ENCODE data around the gene WFS1.
A peak's percentile ranks its signal among the peaks of the same experiment; 100 is the strongest.

The WFS1 gene

DNA sequence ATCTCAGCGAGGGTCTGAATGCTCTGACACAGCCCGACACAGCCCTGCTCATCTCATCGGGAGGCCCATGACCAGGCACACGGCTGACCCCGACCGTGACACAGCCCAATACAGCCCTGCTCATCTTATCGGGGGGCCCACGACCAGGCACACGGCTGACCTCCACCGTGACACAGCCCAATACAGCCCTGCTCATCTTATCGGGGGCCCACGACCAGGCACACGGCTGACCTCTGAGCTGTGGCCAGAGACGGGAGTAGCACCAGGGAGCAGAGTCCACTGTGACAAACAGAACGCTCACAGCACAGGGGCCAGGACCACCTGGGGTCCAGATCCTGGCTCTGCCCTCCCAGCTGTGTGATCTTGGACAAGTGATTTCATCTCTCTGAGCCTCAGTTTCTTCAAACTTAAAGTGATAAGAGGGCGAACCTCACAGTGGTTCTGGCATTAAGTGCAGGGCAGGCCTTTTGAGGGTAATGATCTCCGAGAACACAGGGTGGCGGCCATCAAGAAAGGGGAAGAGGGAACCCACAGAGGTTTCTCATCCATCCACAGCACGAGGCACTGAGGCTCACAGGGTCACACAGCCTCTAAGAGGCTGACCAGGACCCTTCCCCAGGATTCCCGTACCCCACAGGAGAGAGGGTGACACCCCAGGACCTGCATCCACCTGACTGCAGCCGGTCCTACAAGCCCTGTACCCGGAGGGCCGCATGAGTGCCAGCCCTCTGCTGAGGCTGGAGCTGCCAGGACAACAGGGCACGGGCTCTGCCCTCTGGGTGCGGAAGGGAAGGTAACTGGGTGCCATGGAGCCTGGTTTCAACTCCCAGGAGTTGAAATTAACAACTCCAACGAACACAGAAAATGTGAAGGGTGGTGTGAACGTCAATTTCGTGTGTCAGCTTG lies 60.1 kb downstream of the WFS1 start:
- ChIA-PET POLR2A (ENCODE audit: low non-redundant PET) (no interaction called here), CTCF (interaction anchor here (6.1 kb wide), 1 partner anchor 79 kb away, joined by 87 read pairs; no protein-coding TSS in a partner anchor)
- no peak overlapping the region for H3K27ac ChIP-seq
- no peak for DNase-seq (ENCODE audit: low spot score)
- TF ChIP-seq, protein P1, sequence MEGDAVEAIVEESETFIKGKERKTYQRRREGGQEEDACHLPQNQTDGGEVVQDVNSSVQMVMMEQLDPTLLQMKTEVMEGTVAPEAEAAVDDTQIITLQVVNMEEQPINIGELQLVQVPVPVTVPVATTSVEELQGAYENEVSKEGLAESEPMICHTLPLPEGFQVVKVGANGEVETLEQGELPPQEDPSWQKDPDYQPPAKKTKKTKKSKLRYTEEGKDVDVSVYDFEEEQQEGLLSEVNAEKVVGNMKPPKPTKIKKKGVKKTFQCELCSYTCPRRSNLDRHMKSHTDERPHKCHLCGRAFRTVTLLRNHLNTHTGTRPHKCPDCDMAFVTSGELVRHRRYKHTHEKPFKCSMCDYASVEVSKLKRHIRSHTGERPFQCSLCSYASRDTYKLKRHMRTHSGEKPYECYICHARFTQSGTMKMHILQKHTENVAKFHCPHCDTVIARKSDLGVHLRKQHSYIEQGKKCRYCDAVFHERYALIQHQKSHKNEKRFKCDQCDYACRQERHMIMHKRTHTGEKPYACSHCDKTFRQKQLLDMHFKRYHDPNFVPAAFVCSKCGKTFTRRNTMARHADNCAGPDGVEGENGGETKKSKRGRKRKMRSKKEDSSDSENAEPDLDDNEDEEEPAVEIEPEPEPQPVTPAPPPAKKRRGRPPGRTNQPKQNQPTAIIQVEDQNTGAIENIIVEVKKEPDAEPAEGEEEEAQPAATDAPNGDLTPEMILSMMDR (conservative IDR thresholded peaks at IDR 0.05; ENCODE audit: low read depth) = no peak

DNA sequence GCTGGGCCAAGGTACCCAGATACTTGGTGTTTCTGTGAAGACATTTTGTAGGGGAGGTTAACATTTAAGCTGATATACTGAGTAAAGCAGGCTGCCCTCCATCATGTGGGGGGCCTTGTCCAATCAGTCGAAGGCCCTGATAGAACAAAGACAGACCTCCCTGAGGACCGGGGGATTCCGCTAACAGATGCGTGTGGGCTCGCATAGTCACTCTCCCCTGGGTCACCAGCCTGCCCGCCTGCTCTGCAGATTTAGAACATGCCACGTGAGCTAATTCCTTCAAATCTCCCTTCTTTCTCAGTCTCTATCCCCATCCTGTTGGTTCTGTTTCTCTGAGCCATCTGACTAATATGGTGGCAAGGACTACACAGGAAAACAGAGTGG lies 60.7 kb downstream of the WFS1 start:
- POLR2A ChIA-PET (ENCODE audit: low non-redundant PET) = no interaction called here
- no peak overlapping the region for H3K27ac ChIP-seq
- CTCF ChIA-PET = interaction anchor here (0.7 to 6.1 kb wide), 2 partner anchors 77 to 80 kb away, joined by 3 to 87 read pairs; no protein-coding TSS in a partner anchor
- TF ChIP-seq, protein P1 (conservative IDR thresholded peaks at IDR 0.05; ENCODE audit: low read depth) = no peak
- DNase-seq (ENCODE audit: low spot score) = no peak

DNA sequence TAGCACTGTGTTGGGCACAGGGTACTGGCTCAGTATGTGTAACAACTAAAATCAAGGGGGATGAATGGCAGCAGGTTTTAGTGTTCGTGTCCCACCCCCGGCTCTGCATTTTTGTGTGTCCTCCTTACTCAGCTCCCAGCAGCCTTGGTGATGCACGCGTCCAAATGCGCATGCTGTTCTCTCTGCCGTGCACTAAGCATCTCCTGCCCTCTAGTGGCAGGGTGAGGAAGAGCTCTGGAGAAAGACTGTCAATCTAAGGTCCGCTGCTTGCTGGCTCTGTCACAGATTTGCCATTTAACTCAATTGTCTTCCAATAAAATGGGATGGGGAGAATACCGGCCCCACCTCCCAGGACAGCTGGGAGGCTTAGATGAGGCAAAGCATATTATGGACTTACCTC lies 61.4 kb downstream of the WFS1 start:
- H3K27ac ChIP-seq = no peak overlapping the region
- ChIA-PET CTCF (interaction anchor here (0.7 to 6.1 kb wide), 6 partner anchors 10 to 215 kb away, joined by 3 to 87 read pairs (median 4); no protein-coding TSS in a partner anchor), POLR2A (ENCODE audit: low non-redundant PET) (no interaction called here)
- TF ChIP-seq, protein P1 (conservative IDR thresholded peaks at IDR 0.05; ENCODE audit: low read depth) = peak; percentile 32; the same call in 1 of the 2 replicates
- no peak for DNase-seq (ENCODE audit: low spot score)

DNA sequence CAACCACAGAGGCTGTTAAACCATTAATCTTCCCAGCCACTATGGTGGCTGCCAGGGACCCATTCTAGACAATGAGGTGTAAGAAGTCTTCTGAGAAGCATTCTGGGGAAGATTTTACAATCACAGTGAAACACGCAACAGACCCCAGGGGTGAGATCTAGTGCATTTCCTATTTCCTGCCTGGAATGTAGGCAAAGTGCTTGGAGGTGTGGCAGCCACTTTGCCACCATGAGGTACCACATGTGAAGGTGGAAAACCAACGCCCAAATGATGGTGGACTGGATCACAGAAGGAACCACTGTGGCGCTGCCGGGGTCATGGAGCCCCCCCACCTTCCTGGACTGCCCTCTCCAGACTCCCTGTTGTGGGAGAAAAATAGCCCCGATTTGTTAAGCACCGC lies 61.8 kb downstream of the WFS1 start:
- ChIA-PET CTCF (interaction anchor here (0.6 to 6.1 kb wide), 10 partner anchors 9 to 333 kb away, joined by 3 to 87 read pairs (median 4); no protein-coding TSS in a partner anchor), POLR2A (ENCODE audit: low non-redundant PET) (no interaction called here)
- no peak overlapping the region for H3K27ac ChIP-seq
- TF ChIP-seq, protein P1 (conservative IDR thresholded peaks at IDR 0.05; ENCODE audit: low read depth) = no peak
- no peak for DNase-seq (ENCODE audit: low spot score)

DNA sequence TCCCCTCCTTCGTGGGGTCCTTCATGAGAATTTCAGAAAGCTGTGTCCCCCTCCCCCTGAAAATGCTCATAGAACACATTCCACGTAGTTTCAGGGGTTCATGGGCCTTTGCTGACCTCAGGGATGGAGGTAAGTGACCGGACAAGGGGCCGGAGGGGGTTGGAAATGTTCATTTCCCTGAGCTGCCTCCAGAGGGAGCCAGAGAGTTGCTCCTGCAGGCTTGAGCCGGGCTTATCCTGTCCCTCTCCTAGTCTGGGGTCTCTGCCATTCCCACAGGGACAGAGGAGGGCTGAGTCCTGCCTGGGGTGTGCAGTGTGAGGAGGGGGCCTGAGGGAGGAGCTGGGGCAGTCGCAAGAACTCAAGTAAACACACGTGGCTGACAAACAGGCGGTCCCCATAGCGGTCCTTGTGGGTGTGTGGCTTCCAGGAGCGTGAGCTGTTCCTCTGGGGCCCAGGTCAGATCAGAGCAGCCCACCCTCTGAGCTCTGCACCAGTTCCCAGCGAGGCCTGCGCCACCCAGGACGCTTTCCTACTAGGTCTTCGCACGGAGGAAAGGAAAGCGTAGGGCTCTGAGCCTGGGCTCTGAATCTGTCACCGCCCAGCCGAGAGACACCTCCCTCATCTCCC lies 62.5 kb downstream of the WFS1 start:
- ChIA-PET POLR2A (ENCODE audit: low non-redundant PET) (no interaction called here), CTCF (interaction anchor here (0.6 to 1.8 kb wide), 8 partner anchors 10 to 334 kb away, joined by 3 to 5 read pairs (median 4); no protein-coding TSS in a partner anchor)
- TF ChIP-seq, protein P1 (conservative IDR thresholded peaks at IDR 0.05; ENCODE audit: low read depth) = peak; percentile 70
- DNase-seq (ENCODE audit: low spot score) = peak; percentile 27
- no peak overlapping the region for H3K27ac ChIP-seq

DNA sequence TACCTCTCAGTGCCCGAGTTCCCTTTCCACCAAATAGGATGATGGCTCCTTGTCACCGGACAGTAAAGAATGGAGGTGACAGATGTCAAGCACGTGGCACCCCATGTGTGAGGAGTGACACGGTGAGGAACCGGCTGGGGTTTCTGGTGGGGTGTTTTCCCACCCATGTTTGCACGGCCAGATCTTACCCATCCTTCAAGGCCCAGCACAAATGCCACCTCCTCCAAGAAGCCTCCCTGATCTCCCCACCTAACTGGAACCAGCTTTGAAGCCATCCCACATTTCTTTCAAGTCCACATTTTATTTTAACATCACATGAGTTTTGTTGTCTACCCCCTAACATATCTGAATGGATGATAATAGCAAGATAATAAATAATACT lies 63.0 kb downstream of the WFS1 start:
- TF ChIP-seq, protein P1 (conservative IDR thresholded peaks at IDR 0.05; ENCODE audit: low read depth) = no peak
- ChIA-PET POLR2A (ENCODE audit: low non-redundant PET) (no interaction called here), CTCF (interaction anchor here (0.6 to 1.8 kb wide), 3 partner anchors 10 to 218 kb away, joined by 3 to 5 read pairs (median 3); no protein-coding TSS in a partner anchor)
- no peak for DNase-seq (ENCODE audit: low spot score)
- H3K27ac ChIP-seq = no peak overlapping the region
